GM19328 (cell line): ENCODE data around the gene FAM50A.

Experiments
- ATAC-seq: cut with Tn5 transposase; IDR thresholded peaks from one replicate; pipeline ENCODE4 v1.9.1; 2021; ENCODE audit warnings: mild to moderate bottlenecking, moderate library complexity; ENCODE audit not compliant: unreplicated experiment

The FAM50A gene

GRCh38 chrX:154437971-154438893 lies 5.7 kb upstream of the FAM50A start:
- no peak for ATAC-seq

DNA sequence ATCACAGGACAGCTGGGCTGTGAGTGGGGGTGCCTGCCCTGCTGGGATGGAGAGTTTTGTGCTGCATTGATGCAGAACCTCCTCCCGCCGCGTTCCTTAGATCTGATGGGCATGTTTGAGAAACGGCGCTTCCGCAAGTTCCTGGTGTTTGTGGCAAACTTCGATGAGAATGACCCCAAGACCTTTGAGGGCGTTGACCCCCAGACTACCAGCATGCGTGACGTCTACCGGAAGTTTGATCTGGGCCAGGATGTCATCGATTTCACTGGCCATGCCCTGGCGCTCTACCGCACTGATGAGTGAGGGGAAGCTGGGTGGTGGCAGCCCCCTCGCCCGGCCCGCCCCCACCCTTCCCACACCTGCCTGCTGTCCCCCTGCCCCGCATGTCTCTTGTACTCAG lies 4.1 kb upstream of the FAM50A start:
- no peak for ATAC-seq

GRCh38 chrX:154440623-154441357 lies 3.2 kb upstream of the FAM50A start:
- no peak for ATAC-seq

DNA sequence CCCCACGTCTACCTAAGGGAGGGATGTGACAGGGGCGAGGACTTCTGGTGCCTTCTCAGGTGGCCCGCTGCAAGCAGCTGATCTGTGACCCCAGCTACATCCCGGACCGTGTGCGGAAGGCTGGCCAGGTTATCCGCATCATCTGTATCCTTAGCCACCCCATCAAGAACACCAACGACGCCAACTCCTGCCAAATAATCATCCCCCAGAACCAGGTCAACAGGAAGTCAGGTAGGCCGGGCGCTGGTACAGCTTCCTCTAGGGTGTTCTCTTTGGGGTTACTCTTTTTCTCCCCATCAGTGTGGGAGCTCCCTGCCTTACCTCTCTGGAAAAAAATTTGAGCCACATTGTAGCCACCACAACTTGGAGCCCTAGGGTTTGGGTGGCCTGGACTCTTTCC lies 2.4 kb upstream of the FAM50A start:
- ATAC-seq, result no peak

- ATAC-seq, result no peak
Observed at GRCh38 chrX:154441984-154442707, 1.8 kb upstream of the FAM50A start.

GRCh38 chrX:154443479-154443910 lies 446 bp upstream of the FAM50A start:
- no peak for ATAC-seq

GRCh38 chrX:154444755-154445246 lies 860 bp downstream of the FAM50A start:
- no peak for ATAC-seq

DNA sequence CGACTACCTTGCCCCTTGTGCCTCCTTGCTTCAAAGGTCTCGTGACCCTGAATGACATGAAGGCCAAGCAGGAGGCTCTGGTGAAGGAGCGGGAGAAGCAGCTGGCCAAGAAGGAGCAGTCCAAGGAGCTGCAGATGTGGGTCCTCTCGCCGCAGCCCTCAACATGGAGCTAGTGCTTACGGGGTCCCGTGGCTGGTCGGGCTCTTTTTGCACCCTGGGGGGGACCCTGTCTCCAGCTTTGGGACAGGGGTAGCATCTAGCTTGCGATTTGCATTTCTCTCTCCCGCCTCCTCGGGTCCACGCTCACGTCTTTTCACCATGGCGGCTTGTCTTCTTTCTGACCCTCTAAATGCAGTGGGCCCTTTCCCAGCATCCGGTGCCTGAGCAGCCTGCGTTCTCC lies 1.8 kb downstream of the FAM50A start:
- ATAC-seq, result no peak

DNA sequence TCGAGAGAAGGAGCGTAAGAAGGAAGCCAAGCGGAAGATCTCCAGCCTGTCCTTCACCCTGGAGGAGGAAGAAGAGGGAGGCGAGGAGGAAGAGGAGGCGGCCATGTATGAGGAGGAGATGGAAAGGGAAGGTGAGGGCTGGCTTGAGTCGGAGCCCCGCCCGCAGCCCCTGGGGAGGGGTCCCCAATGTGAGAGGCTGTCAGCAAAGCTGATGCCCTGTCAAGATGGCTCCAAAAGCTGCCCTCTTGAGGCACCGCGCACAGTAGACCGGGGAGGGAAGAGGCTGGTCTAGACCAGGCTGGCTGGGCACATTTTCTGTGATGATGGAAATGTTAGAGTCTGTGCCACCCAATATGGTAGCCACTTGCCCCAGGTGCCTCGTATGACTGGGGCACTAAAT lies 2.5 kb downstream of the FAM50A start:
- ATAC-seq, result no peak

DNA sequence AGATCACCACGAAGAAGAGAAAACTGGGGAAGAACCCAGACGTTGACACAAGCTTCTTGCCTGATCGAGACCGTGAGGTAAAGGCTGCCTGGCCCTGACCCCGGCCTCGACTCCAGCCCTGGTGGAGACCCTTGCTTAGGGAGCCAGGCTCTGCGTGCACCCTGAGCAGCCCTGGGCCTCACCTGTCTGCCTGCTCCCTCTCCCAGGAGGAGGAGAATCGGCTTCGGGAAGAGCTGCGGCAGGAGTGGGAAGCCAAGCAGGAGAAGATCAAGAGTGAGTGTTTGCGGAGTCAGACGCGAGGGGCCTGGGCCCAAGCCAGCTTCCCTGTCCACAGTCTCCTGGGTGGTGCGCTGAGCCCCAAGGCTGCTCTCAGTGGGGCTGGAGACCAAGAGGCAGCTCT lies 4.5 kb downstream of the FAM50A start:
- ATAC-seq, result no peak

DNA sequence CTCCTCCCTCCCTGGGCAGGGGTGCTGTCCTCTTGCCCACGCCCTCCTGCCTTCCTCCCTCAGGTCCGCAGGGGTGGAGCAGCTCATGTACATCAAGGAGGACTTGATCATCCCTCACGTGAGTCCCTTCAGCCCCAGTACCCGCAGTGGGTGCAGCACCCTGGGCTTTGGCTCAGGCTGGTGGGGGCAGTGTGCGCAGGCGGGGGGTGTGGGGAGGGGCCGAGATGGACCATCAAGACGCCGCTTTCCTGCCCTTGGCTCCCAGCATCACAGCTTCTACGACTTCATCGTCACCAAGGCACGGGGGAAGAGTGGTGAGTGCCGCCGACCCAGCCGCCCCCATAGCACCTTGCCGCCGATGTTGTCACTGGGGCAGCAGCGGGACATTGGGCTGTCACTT lies 5.7 kb downstream of the FAM50A start:
- ATAC-seq, result no peak

GRCh38 chrX:154450312-154450711 lies 6.4 kb downstream of the FAM50A start:
- ATAC-seq, result no peak

GRCh38 chrX:154452823-154453222 lies 8.9 kb downstream of the FAM50A start:
- ATAC-seq, result no peak

DNA sequence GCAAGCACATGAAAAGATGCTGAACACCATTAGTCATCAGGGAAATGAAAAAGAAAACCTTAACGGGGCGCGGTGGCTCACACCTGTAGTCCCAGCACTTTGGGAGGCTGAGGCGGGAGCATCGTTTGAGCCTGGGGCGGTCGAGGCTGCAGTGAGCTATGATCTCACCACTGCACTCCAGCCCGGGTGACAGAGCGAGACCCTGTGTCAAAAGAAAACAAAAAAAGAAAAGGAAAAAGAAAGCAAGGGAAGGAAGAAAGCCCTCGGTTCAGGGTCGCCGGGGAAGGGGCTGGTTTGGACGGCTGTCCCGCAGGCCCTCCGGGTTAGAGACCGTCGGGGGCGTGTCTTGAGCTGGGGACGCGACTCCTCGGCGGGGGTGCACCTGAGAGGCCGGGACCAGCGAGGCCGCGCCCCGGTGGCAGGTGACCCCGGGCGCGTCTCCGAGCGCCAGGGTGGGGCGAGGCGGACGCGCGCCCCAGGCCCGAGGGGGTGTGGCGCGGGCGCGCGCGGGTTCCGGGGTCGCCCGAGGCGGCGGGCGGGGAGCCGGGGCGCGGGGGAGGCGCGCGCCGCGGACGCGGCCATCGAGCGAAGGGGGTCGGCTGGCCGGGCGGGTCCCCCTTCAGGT lies 13.7 kb downstream of the FAM50A start:
- peak; percentile 62 for ATAC-seq

GRCh38 chrX:154458116-154458953 lies 14.4 kb downstream of the FAM50A start, which contains the start of gene PLXNA3:
TSS of gene PLXNA3 (plus strand) at chrX:154458281. CDS start at chrX:154460184, 1,903 bp downstream.
- peak; percentile 50 for ATAC-seq

GRCh38 chrX:154458954-154459778 lies 15.2 kb downstream of the FAM50A start:
- no peak for ATAC-seq

- no peak for ATAC-seq
Observed at GRCh38 chrX:154459832-154460231, 15.9 kb downstream of the FAM50A start.

DNA sequence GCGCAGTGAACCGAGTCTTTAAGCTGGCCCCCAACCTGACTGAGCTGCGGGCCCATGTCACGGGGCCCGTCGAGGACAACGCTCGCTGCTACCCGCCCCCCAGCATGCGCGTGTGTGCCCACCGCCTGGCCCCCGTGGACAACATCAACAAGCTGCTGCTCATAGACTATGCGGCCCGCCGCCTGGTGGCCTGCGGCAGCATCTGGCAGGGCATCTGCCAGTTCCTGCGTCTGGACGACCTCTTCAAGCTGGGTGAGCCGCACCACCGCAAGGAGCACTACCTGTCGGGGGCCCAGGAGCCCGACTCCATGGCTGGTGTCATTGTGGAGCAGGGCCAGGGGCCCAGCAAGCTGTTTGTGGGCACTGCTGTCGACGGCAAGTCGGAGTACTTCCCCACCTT lies 16.4 kb downstream of the FAM50A start:
- ATAC-seq, result no peak

DNA sequence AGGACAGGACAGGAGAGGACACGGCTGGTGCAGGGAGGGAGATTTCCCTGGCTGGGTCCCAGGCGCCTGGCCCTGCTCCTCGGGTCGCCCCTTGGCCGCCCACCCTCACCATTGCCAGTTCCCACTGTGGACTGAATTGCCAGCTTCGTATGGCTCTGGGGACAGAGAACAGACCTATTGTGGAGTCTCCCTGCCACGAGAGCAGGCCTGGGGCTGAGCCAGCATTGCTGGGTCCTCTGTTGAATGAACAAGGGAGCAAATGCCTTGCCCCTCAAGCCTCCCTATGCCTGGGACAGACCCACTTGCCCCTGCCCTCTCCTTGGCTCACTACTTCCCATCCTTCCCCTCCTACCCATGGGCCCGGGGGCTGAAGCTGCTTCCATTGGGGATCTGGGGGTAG lies 18.5 kb downstream of the FAM50A start:
- no peak for ATAC-seq
